ENCODE results near the gene NPB. TPM values are rescaled to one million over a fixed set of nuclear protein-coding genes. Genes with fewer than 3 reads are reported as not detected.

The NPB gene
- total and polyA plus RNA-seq, 2 of the 8 experiments (the other 6 are each of a cell fraction or from before 2014, with no cell fraction given), result 1.5 to 2.5 TPM

DNA sequence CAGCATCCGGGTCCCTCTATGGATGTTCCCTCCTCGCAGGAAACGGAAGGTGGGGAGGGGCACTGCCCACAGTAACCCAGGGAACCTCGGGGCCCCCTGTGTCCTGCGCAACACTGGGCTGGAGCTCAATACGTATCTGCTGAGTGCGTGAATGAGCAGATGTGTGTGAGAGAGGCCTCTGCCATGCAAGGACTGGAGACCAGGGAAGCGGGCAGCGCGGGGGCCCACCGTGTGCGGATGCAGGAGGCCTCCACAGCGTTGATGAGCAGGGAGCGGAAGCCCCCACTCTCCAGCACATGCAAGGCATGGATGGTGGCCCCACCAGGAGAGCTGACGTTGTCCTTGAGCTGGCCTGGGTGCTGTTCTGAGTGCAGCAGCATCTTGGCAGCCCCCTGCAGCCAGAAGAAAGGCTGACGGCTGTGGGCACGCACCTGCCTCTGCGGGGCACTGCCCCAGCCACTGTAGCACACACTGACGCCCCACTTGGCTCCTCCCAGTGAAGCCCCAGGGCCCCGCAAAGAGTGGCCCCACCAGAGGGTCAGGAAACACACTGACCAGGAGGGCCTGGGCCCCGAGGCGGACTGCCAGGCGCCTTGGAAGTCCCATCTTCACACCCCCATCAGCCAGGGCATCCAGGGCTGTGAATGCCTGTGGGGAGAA is 32.2 kb downstream of the NPB start:
- H3K4ac ChIP-seq (replicated peaks; ENCODE audit: insufficient read length, low read depth, low read length), result no peak overlapping the region
- H3K9ac ChIP-seq (replicated peaks in 1 of 4; ENCODE audit: extremely low read depth in 1 of 4, low read depth in 3 of 4, low read length in 3 of 4), result no peak overlapping the region
- H3K23me2 ChIP-seq (ENCODE audit: low read depth, low read length), result no peaks in the 10 kb centered on the region; the same call in 1 of the 2 replicates
- H3K4me3 ChIP-seq (ENCODE audit: extremely low read depth in 1 of 4, insufficient read depth in 2 of 4, low read depth in 3 of 4, low read length in 4 of 4), result no peak overlapping the region
- H2BK20ac ChIP-seq (ENCODE audit: low read length), result no peak overlapping the region
- peaks cover 0 to 4% (median 1%) of the 10 kb centered on the region in 4 experiments; a peak in 3 of 7 replicates for H3K4me1 ChIP-seq (replicated peaks in 1 of 4; ENCODE audit: control insufficient read depth in 3 of 4, insufficient read depth in 4 of 4, low read length in 3 of 4)
- POLR2A ChIA-PET (ENCODE audit: partially characterized antibody), result interaction anchor here (0.7 to 14.6 kb wide), 14 partner anchors 8 to 127 kb away, joined by 3 to 150 read pairs (median 4); partner anchors contain the start of genes MAFG, NOTUM, PCYT2 and RAC3
- no peak overlapping the region for H2BK5ac ChIP-seq (ENCODE audit: low read depth, low read length)
- CTCF ChIA-PET (ENCODE audit: partially characterized antibody), result interaction anchor here (1.0 to 1.4 kb wide), 3 partner anchors 20 to 86 kb away, joined by 3 to 4 read pairs (median 3); no protein-coding TSS in a partner anchor
- peaks cover 7 to 20% of the 10 kb centered on the region in 2 experiments for H4K20me1 ChIP-seq (replicated peaks in 1 of 2; ENCODE audit: control insufficient read depth in 1 of 2, insufficient read depth in 2 of 2, low read length in 2 of 2)
- H4K91ac ChIP-seq (replicated peaks; ENCODE audit: insufficient read length, low read length), result no peak overlapping the region
- H3K27ac ChIP-seq (ENCODE audit: low read depth, low read length), result no peak overlapping the region
- H3K56ac ChIP-seq (replicated peaks; ENCODE audit: insufficient read length, low read depth, low read length), result no peak overlapping the region
- DNase-seq (ENCODE audit: low read depth in 1 of 2, low spot score in 2 of 2) (no peak), FAIRE-seq (no peak)
- H2AK5ac ChIP-seq (ENCODE audit: low read depth, low read length), result no peak overlapping the region
- no peak overlapping the region for H2BK12ac ChIP-seq (ENCODE audit: low read depth, low read length)
- H3K79me1 ChIP-seq (ENCODE audit: low read depth, low read length), result no peaks in the 10 kb centered on the region
- no peak overlapping the region for H3K23ac ChIP-seq (ENCODE audit: insufficient read length)
- no peak overlapping the region for H3K18ac ChIP-seq (ENCODE audit: extremely low read depth, low read length)
- no peaks in the 10 kb centered on the region for H3K9me3 ChIP-seq (ENCODE audit: insufficient read depth in 2 of 2, low read depth in 1 of 2, low read length in 1 of 2)
- no peak overlapping the region for H3K4me2 ChIP-seq (ENCODE audit: insufficient read depth in 1 of 2, low read depth in 2 of 2, low read length in 2 of 2)
- H2BK120ac ChIP-seq (replicated peaks; ENCODE audit: low read depth, low read length), result no peak overlapping the region
- no peak overlapping the region for H4K5ac ChIP-seq (ENCODE audit: insufficient read length, low read depth, low read length)
- H4K8ac ChIP-seq (ENCODE audit: extremely low read depth, insufficient read depth, low read length), result no peak overlapping the region; the same call in 1 of the 2 replicates
- 92% methylated on average over 23 of the region's 23 CpGs; no CpG with 5 or more reads in 1 of the 2 experiments for WGBS, 2 experiments (ENCODE audit: extremely low coverage in 1 of 2, insufficient coverage in 1 of 2, insufficient read length in 1 of 2, insufficient replicate concordance in 2 of 2, low coverage in 1 of 2, low lambda C conversion rate in 2 of 2, missing lambda C conversion rate in 1 of 2)
- H3K14ac ChIP-seq (ENCODE audit: insufficient read length), result no peak overlapping the region
- H3K36me3 ChIP-seq (ENCODE audit: control insufficient read depth in 2 of 4, insufficient read depth in 4 of 4, low read length in 3 of 4), result peaks cover 0 to 25% (median 10%) of the 10 kb centered on the region in 4 experiments; a peak in 5 of 8 replicates
- no peaks in the 10 kb centered on the region; a peak in 1 of 4 replicates for H3K79me2 ChIP-seq (ENCODE audit: control insufficient read depth in 1 of 2, insufficient read depth in 2 of 2, low read length in 2 of 2)
- no peak overlapping the region for H2AFZ ChIP-seq (ENCODE audit: low read length)
- no peak overlapping the region for H2BK15ac ChIP-seq (ENCODE audit: low read length)
- TF ChIP-seq, protein P1, sequence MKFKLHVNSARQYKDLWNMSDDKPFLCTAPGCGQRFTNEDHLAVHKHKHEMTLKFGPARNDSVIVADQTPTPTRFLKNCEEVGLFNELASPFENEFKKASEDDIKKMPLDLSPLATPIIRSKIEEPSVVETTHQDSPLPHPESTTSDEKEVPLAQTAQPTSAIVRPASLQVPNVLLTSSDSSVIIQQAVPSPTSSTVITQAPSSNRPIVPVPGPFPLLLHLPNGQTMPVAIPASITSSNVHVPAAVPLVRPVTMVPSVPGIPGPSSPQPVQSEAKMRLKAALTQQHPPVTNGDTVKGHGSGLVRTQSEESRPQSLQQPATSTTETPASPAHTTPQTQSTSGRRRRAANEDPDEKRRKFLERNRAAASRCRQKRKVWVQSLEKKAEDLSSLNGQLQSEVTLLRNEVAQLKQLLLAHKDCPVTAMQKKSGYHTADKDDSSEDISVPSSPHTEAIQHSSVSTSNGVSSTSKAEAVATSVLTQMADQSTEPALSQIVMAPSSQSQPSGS (IDR thresholded peaks at IDR 0.05; ENCODE audit: low read length), result no peak
- TF ChIP-seq, protein P2, sequence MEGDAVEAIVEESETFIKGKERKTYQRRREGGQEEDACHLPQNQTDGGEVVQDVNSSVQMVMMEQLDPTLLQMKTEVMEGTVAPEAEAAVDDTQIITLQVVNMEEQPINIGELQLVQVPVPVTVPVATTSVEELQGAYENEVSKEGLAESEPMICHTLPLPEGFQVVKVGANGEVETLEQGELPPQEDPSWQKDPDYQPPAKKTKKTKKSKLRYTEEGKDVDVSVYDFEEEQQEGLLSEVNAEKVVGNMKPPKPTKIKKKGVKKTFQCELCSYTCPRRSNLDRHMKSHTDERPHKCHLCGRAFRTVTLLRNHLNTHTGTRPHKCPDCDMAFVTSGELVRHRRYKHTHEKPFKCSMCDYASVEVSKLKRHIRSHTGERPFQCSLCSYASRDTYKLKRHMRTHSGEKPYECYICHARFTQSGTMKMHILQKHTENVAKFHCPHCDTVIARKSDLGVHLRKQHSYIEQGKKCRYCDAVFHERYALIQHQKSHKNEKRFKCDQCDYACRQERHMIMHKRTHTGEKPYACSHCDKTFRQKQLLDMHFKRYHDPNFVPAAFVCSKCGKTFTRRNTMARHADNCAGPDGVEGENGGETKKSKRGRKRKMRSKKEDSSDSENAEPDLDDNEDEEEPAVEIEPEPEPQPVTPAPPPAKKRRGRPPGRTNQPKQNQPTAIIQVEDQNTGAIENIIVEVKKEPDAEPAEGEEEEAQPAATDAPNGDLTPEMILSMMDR (IDR thresholded peaks at IDR 0.05; ENCODE audit: control extremely low read depth in 1 of 3, insufficient read depth in 1 of 3, low read depth in 1 of 3, low read length in 3 of 3), result no peak
- no peak for TF ChIP-seq GABPA (IDR thresholded peaks at IDR 0.05; ENCODE audit: borderline replicate concordance, insufficient read depth, low read length)
- H3K27me3 ChIP-seq (replicated peaks in 1 of 4; ENCODE audit: control insufficient read depth in 3 of 4, extremely low read depth in 1 of 4, insufficient read depth in 3 of 4, low read length in 3 of 4), result peaks cover 0 to 4% (median 4%) of the 10 kb centered on the region in 4 experiments; a peak in 4 of 7 replicates
